GM10847 (cell line): Measurements from ENCODE around the gene NUP42.

Source experiments
- POLR2A ChIP-seq: IDR thresholded peaks from 2 replicates; pipeline ENCODE4 v1.6.1; 2011; ENCODE audit not compliant: insufficient read length; ENCODE audit errors: extremely low read depth

Gene NUP42

GRCh38 chr7:23249486-23249885 is 67.6 kb downstream of the NUP42 start:
- TF ChIP-seq POLR2A: no peak
